EH (cell line): ENCODE measurements around the gene CD1E.
"Not testable (repeated sequence)": the region's sequence is repeated elsewhere in the genome, so short reads cannot be mapped to it uniquely, and the experiment has no call there.

Experiments
- DNase-seq: peaks from one replicate; pipeline ENCODE4 v3.0.0-alpha.2; 2015; ENCODE audit warnings: low read depth

Gene CD1E

GRCh38 chr1:158362941-158363340, 9.2 kb downstream of the CD1E start:
- no peak for DNase-seq

DNA sequence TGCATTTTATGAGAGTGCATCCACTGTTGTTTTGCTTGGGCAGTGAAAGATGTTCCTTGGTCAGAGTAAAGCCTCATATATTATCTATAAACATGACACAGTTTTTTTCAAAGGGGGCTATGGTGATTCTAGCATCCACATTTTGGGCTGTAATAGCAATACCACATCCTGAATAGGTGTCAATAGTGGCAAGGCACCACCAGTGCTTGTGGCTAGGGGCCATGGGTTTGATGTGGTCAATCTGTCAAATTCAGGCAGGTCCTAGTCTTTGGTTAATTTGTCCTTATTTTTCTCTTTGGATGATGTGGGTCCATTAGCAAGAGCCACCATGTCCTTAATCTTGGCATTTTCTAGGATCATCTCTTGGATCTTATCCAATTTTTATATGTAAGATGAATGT, 13.1 kb downstream of the CD1E start:
- DNase-seq = no peak

DNA sequence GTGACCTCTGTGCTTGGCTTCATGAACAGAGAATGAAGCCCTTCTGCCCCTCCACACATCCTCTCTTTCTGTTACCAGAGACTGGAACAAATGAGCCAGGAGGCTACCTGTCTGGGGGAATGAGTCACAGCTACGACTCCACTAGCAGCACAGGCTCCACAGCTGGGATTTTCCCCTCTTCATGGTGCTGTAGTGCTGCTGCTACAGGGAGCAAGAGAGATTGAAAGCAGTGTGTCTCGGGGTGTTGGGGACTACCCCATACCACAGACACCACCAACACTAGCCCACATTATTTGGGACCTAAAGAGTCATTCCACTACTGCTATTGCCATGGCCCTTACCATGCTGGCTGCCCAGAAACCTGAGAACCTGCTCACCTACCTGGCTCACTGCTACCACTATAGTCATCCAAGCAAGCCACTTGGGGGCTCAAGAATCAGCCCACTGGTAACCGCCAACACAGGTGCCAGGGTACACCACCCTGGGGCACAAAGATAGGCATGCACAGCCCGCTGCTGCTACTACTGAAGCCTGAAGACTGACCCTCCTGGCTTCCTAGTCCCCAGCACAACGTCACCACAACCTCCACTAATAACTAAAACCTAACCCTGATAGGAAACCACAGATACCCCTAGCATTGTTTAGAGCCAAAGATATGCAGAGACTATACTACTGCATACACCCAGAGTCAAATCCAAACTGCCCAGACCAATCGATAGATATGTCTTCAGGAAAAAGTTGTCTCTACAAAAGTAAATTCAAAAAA, 17.7 kb downstream of the CD1E start:
- DNase-seq = no peak

DNA sequence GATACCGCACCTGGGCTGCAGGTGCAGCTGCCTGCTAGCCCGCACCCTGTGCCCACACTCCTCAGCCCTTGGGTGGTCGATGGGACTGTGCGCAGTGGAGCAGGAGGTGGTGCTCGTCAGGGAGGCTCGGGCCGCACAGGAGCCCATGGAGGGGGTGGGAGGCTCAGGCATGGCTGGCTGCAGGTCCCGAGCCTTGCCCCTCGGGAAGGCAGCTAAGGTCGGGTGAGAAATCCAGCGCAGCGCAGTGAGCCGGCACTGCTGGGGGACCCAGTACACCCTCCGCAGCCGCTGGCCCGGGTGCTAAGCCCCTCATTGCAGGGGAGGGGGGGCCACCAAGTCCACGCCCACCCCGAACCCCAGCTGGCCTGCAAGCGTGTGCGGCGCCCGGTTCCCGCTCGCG, 20.4 kb downstream of the CD1E start:
- DNase-seq = not testable (repeated sequence)

DNA sequence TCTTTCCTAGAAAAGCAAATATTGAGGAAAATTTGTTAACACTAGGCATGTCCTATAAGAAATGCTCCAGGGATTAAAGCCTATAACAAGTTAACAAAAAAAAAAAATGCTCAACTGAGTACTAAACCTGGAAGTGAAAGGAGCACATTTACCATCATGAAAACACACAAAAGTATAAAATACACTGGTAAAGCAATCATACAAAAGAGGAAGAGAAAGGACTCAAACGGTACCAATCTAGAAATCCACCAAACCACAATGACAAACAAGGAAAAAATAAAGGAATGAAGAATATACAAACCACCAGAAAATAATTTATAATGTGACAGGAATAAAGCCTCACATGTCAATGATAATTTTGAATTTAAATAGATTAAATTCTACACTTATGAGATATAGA, 21.2 kb downstream of the CD1E start:
- no peak for DNase-seq

DNA sequence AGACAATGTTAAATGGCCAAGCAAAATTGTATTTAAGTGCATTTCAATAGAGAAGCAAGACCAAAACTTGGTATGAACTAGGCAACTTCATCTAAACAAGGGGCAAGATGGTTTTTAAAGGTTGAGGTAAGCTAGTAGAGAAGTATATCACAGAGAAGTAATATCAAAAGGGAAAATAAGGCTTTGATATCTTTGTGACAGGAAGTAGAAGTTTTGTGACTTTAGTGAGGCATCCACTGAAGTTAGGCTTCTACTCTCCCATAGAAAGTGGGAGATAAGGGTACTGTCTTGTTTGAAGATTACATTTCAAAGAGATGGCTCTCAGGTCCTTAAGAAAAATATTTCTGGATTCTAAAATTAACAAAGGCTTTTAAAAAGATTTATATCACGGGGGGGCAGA, 36.6 kb downstream of the CD1E start:
- DNase-seq = no peak

DNA sequence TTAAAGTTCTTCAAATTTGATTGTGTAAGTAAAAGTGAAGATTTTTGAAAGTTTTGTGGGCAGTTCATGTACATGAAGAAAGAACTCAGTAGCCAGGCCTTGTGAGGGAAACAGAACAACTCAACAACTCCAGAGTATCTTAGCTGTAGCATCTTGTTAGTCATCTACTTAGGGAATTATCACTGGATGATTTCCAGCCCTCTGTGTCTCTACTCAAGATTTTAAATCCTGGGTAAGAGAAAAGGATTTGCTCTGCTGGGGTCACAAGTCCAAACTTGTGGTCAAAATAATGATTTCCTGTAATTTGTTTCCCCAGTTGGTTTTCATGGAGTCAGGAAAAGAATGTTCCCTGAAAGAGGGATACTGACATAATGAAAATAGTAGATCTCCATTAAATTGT, 37.4 kb downstream of the CD1E start:
- DNase-seq = peak; percentile 1

GRCh38 chr1:158393476-158393875, 39.8 kb downstream of the CD1E start:
- no peak for DNase-seq

DNA sequence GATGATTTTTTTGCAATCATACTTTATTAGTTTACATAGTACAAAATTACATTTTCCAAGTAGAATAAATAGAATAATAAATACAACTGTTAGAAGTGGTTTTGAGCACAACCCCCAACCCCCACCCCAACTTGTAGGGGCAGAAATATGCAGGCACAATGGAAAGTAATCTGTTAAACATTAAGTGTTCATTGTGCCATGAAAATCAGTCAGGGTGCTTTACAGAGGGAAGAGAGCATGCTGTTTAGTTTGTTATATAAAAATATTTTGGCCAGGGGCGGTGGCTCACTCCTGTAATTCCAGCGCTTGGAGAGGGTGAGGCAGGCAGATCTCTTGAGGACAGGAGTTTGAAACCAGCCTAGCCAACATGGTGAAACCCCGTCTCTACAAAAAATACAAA, 43.0 kb downstream of the CD1E start:
- DNase-seq = no peak

- no peak for DNase-seq
These were observed 45.3 kb downstream of the CD1E start, which contains the start of gene OR10T2 for GRCh38 chr1:158398818-158399514. Gene OR10T2, minus strand, starts transcription at chr1:158399466. Its CDS starts 0 bp downstream, at chr1:158399466.

GRCh38 chr1:158400871-158401270, 47.2 kb downstream of the CD1E start:
- no peak for DNase-seq

DNA sequence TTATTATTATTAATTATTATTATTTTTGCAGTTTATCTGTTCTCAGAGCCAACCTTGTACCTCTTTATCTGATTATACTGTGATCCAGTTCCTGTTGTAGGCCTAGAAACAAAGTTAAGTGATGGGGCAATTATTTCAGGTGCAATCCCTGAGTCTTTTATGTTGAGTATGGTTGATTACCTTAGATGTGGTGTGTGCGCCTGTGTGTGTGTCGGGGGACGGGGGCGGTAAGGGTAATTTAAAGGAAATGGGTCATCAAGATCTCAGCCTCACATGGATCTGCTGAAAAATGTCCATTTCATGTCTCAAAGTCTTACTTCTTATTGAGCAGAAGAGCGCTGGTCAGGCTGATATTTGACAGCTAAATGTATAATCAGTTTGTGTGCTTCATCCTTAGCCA, 53.4 kb downstream of the CD1E start:
- no peak for DNase-seq
